ENCODE results near the gene NFE2L2.
"Not testable (repeated sequence)": the region's sequence is repeated elsewhere in the genome, so short reads cannot be mapped to it uniquely, and the experiment has no call there.

The NFE2L2 gene

DNA sequence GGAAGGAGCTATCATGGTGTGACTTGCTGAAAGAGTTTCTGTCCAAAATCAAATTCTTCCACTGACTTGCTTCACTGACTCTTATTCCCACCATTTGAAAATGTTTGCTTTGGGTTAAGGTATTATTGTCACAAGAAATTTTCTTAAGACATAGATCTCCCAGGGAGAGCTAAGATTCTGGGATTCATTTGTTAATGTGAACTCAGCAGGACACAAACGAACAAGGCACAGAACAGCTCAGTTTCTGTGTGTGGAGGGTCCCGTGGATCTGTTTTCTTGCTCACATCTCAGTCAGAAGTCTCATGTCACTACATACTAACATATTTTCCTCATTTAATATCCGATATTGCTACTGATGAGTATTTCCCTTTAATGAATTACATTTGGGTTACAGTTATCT is 60.1 kb downstream of the NFE2L2 start:
- Histone ChIP-seq H3K9ac (ENCODE audit: low read depth in 1 of 2, low read length in 2 of 2) (no peak overlapping the region), H3K9me3 (ENCODE audit: control insufficient read depth in 1 of 2, low read length in 2 of 2) (no peaks in the 10 kb centered on the region), H3K4me3 (ENCODE audit: low read depth in 1 of 2, low read length in 2 of 2) (no peak overlapping the region), H3K4me1 (ENCODE audit: control insufficient read depth in 1 of 2, insufficient read depth in 2 of 2, low read length in 2 of 2) (no peaks in the 10 kb centered on the region), H3K27me3 (ENCODE audit: control insufficient read depth in 1 of 2, insufficient read depth in 2 of 2, low read length in 2 of 2) (no peaks in the 10 kb centered on the region), H3K36me3 (ENCODE audit: control insufficient read depth in 1 of 2, insufficient read depth in 2 of 2, low read length in 2 of 2) (no peaks in the 10 kb centered on the region), H3K27ac (ENCODE audit: low read depth, low read length) (no peak overlapping the region)

DNA sequence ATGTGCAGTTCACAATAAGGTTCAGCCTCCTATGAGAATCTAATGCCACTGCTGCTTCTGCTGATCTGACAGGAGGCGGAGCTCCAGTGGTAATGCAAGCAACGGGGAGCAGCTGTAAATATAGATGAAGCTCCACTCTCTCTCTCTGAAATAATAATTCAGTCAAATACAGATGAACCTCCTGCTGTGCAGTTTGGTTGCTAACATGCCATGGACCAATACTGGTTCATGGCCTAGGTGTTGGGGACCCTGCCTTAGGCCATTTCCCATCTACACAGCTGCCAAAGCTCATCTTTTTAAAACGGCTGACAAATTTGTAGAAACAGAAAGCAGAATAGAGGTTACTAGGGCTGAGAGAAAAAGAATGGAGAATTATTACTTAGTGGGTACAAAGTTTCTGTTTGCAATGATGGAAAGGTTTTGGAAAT is 62.6 kb downstream of the NFE2L2 start:
- no peaks in the 10 kb centered on the region for H3K36me3 ChIP-seq (ENCODE audit: control insufficient read depth in 1 of 2, insufficient read depth in 2 of 2, low read length in 2 of 2)
- H3K9ac ChIP-seq (ENCODE audit: low read depth in 1 of 2, low read length in 2 of 2) = no peak overlapping the region
- no peak overlapping the region for H3K27ac ChIP-seq (ENCODE audit: low read depth, low read length)
- H3K9me3 ChIP-seq (ENCODE audit: control insufficient read depth in 1 of 2, low read length in 2 of 2) = no peaks in the 10 kb centered on the region
- no peaks in the 10 kb centered on the region for H3K27me3 ChIP-seq (ENCODE audit: control insufficient read depth in 1 of 2, insufficient read depth in 2 of 2, low read length in 2 of 2)
- H3K4me1 ChIP-seq (ENCODE audit: control insufficient read depth in 1 of 2, insufficient read depth in 2 of 2, low read length in 2 of 2) = no peaks in the 10 kb centered on the region
- H3K4me3 ChIP-seq (ENCODE audit: low read depth in 1 of 2, low read length in 2 of 2) = no peak overlapping the region

GRCh38 chr2:177200419-177200818 is 64.1 kb downstream of the NFE2L2 start:
- H3K9ac ChIP-seq (ENCODE audit: low read depth in 1 of 2, low read length in 2 of 2); H3K4me1 ChIP-seq (ENCODE audit: control insufficient read depth in 1 of 2, insufficient read depth in 2 of 2, low read length in 2 of 2); H3K27me3 ChIP-seq (ENCODE audit: control insufficient read depth in 1 of 2, insufficient read depth in 2 of 2, low read length in 2 of 2); H3K27ac ChIP-seq (ENCODE audit: low read depth, low read length); H3K4me3 ChIP-seq (ENCODE audit: low read depth in 1 of 2, low read length in 2 of 2); H3K36me3 ChIP-seq (ENCODE audit: control insufficient read depth in 1 of 2, insufficient read depth in 2 of 2, low read length in 2 of 2); H3K9me3 ChIP-seq (ENCODE audit: control insufficient read depth in 1 of 2, low read length in 2 of 2): not testable (repeated sequence)

GRCh38 chr2:177195194-177195593 is 69.3 kb downstream of the NFE2L2 start:
- Histone ChIP-seq H3K9ac (ENCODE audit: low read depth in 1 of 2, low read length in 2 of 2) (no peak overlapping the region), H3K4me1 (ENCODE audit: control insufficient read depth in 1 of 2, insufficient read depth in 2 of 2, low read length in 2 of 2) (no peaks in the 10 kb centered on the region), H3K9me3 (ENCODE audit: control insufficient read depth in 1 of 2, low read length in 2 of 2) (no peaks in the 10 kb centered on the region), H3K27me3 (ENCODE audit: control insufficient read depth in 1 of 2, insufficient read depth in 2 of 2, low read length in 2 of 2) (no peaks in the 10 kb centered on the region), H3K4me3 (ENCODE audit: low read depth in 1 of 2, low read length in 2 of 2) (no peak overlapping the region), H3K27ac (ENCODE audit: low read depth, low read length) (no peak overlapping the region), H3K36me3 (ENCODE audit: control insufficient read depth in 1 of 2, insufficient read depth in 2 of 2, low read length in 2 of 2) (no peaks in the 10 kb centered on the region)

GRCh38 chr2:177193240-177193639 is 71.3 kb downstream of the NFE2L2 start:
- no peaks in the 10 kb centered on the region for H3K36me3 ChIP-seq (ENCODE audit: control insufficient read depth in 1 of 2, insufficient read depth in 2 of 2, low read length in 2 of 2)
- H3K4me1 ChIP-seq (ENCODE audit: control insufficient read depth in 1 of 2, insufficient read depth in 2 of 2, low read length in 2 of 2) = peaks cover 0 to 5% of the 10 kb centered on the region in 2 donors
- H3K27me3 ChIP-seq (ENCODE audit: control insufficient read depth in 1 of 2, insufficient read depth in 2 of 2, low read length in 2 of 2) = no peaks in the 10 kb centered on the region
- H3K9me3 ChIP-seq (ENCODE audit: control insufficient read depth in 1 of 2, low read length in 2 of 2) = no peaks in the 10 kb centered on the region
- no peak overlapping the region for H3K4me3 ChIP-seq (ENCODE audit: low read depth in 1 of 2, low read length in 2 of 2)
- H3K9ac ChIP-seq (ENCODE audit: low read depth in 1 of 2, low read length in 2 of 2) = no peak overlapping the region
- no peak overlapping the region for H3K27ac ChIP-seq (ENCODE audit: low read depth, low read length)

- peaks cover 2 to 8% of the 10 kb centered on the region in 2 donors for H3K4me1 ChIP-seq (ENCODE audit: control insufficient read depth in 1 of 2, insufficient read depth in 2 of 2, low read length in 2 of 2)
- no peak overlapping the region for H3K27ac ChIP-seq (ENCODE audit: low read depth, low read length)
- no peak overlapping the region for H3K4me3 ChIP-seq (ENCODE audit: low read depth in 1 of 2, low read length in 2 of 2)
- no peaks in the 10 kb centered on the region for H3K36me3 ChIP-seq (ENCODE audit: control insufficient read depth in 1 of 2, insufficient read depth in 2 of 2, low read length in 2 of 2)
- no peaks in the 10 kb centered on the region for H3K27me3 ChIP-seq (ENCODE audit: control insufficient read depth in 1 of 2, insufficient read depth in 2 of 2, low read length in 2 of 2)
- no peak overlapping the region for H3K9ac ChIP-seq (ENCODE audit: low read depth in 1 of 2, low read length in 2 of 2)
- no peaks in the 10 kb centered on the region for H3K9me3 ChIP-seq (ENCODE audit: control insufficient read depth in 1 of 2, low read length in 2 of 2)
Measured at GRCh38 chr2:177192788-177193187, 71.7 kb downstream of the NFE2L2 start.

- H3K9me3 ChIP-seq (ENCODE audit: control insufficient read depth in 1 of 2, low read length in 2 of 2) = no peaks in the 10 kb centered on the region
Measured at GRCh38 chr2:177190941-177191340, 73.6 kb downstream of the NFE2L2 start.

DNA sequence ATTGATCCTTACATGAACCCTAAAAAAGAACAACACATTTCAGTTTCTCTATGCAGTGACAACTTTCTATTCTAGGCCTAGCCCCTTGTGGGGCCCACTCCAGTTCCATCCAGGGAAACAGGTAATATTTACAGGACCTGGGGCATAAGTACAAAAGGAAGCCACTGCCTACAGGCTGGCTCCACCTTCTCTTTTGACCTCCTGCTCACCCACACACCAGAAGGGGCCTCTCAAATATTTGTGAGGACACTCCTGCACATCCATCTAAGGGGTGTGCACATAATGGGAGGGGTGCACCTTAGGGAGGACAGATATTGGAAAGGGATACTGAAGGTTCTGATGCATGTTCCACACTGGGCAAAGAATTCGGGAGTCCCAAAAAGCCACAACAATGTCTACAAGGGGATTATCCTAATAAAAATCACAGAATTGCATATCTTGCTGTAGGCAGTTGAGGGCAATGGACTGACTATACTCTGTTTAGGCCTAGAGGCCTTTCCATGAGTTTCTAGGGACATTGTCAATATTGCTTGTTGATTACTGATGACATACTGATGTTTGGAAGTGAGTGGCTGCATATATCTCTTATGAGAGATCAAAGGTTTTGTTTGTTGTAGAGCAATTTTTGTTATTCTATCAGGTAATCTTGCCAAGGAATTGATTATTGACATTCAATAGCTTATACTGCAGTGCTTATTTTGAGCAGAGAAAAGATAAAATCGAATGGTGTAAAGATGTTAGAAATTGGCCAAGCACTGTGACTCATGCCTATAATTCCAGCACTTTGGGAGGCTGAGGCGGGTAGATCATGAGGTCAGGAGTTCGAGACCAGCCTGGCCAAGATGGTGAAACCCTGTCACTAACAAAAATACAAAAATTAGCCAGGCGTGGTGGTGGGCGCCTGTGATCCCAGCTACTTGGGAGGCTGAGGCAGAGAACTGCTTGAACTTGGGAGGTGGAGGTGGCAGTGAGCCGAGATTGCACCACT is 75.8 kb downstream of the NFE2L2 start:
- Histone ChIP-seq H3K27ac (ENCODE audit: low read depth, low read length) (no peak overlapping the region), H3K27me3 (ENCODE audit: control insufficient read depth in 1 of 2, insufficient read depth in 2 of 2, low read length in 2 of 2) (no peaks in the 10 kb centered on the region), H3K9me3 (ENCODE audit: control insufficient read depth in 1 of 2, low read length in 2 of 2) (no peaks in the 10 kb centered on the region), H3K36me3 (ENCODE audit: control insufficient read depth in 1 of 2, insufficient read depth in 2 of 2, low read length in 2 of 2) (no peaks in the 10 kb centered on the region), H3K4me1 (ENCODE audit: control insufficient read depth in 1 of 2, insufficient read depth in 2 of 2, low read length in 2 of 2) (peaks cover 12 to 15% of the 10 kb centered on the region in 2 donors), H3K9ac (ENCODE audit: low read depth in 1 of 2, low read length in 2 of 2) (no peak overlapping the region), H3K4me3 (ENCODE audit: low read depth in 1 of 2, low read length in 2 of 2) (no peak overlapping the region)

More at GRCh38 chr2:177190941-177191340, 73.6 kb downstream of the NFE2L2 start:
- Histone ChIP-seq H3K9ac (ENCODE audit: low read depth in 1 of 2, low read length in 2 of 2) (no peak overlapping the region), H3K4me1 (ENCODE audit: control insufficient read depth in 1 of 2, insufficient read depth in 2 of 2, low read length in 2 of 2) (peaks cover 12 to 15% of the 10 kb centered on the region in 2 donors), H3K36me3 (ENCODE audit: control insufficient read depth in 1 of 2, insufficient read depth in 2 of 2, low read length in 2 of 2) (no peaks in the 10 kb centered on the region), H3K4me3 (ENCODE audit: low read depth in 1 of 2, low read length in 2 of 2) (no peak overlapping the region), H3K27me3 (ENCODE audit: control insufficient read depth in 1 of 2, insufficient read depth in 2 of 2, low read length in 2 of 2) (no peaks in the 10 kb centered on the region), H3K27ac (ENCODE audit: low read depth, low read length) (no peak overlapping the region)

GRCh38 chr2:177187631-177188312 is 76.8 kb downstream of the NFE2L2 start:
- Histone ChIP-seq H3K9me3 (ENCODE audit: control insufficient read depth in 1 of 2, low read length in 2 of 2) (no peaks in the 10 kb centered on the region), H3K27ac (ENCODE audit: low read depth, low read length) (no peak overlapping the region), H3K36me3 (ENCODE audit: control insufficient read depth in 1 of 2, insufficient read depth in 2 of 2, low read length in 2 of 2) (no peaks in the 10 kb centered on the region), H3K4me3 (ENCODE audit: low read depth in 1 of 2, low read length in 2 of 2) (no peak overlapping the region), H3K4me1 (ENCODE audit: control insufficient read depth in 1 of 2, insufficient read depth in 2 of 2, low read length in 2 of 2) (peaks cover 12 to 15% of the 10 kb centered on the region in 2 donors), H3K27me3 (ENCODE audit: control insufficient read depth in 1 of 2, insufficient read depth in 2 of 2, low read length in 2 of 2) (no peaks in the 10 kb centered on the region), H3K9ac (ENCODE audit: low read depth in 1 of 2, low read length in 2 of 2) (no peak overlapping the region)

DNA sequence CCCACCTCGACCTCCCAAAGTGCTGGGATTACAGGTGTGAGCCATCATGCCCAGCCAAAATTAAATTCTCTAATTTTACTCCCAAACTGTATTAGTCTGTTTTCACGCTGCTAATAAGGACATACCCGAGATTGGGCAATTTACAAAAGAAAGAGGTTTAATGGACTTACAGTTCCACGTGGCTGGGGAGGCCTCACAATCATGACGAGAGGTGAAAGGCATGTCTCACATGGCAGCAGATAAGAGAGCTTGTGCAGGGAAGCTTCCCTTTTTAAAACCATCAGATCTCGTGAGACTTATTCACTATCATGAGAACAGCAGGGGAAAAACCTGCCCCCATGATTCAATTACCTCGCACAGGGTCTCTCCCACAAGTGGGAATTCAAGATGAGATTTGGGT is 78.5 kb downstream of the NFE2L2 start:
- peaks cover 12 to 15% of the 10 kb centered on the region in 2 donors for H3K4me1 ChIP-seq (ENCODE audit: control insufficient read depth in 1 of 2, insufficient read depth in 2 of 2, low read length in 2 of 2)
- not testable (repeated sequence) for H3K4me3 ChIP-seq (ENCODE audit: low read depth in 1 of 2, low read length in 2 of 2); H3K27me3 ChIP-seq (ENCODE audit: control insufficient read depth in 1 of 2, insufficient read depth in 2 of 2, low read length in 2 of 2); H3K9me3 ChIP-seq (ENCODE audit: control insufficient read depth in 1 of 2, low read length in 2 of 2); H3K36me3 ChIP-seq (ENCODE audit: control insufficient read depth in 1 of 2, insufficient read depth in 2 of 2, low read length in 2 of 2); H3K27ac ChIP-seq (ENCODE audit: low read depth, low read length); H3K9ac ChIP-seq (ENCODE audit: low read depth in 1 of 2, low read length in 2 of 2)

Data from duodenal mucosa (tissue), 2 donors.